Karpas-422 (cell line): Measurements from ENCODE around the gene CLIC5. TPM values are rescaled to one million over a fixed set of nuclear protein-coding genes. Genes with fewer than 3 reads are reported as not detected.

ENCODE experiments used
- DNase-seq: peaks from one replicate; pipeline ENCODE4 v3.0.0-alpha.2; 2015
- H2AFZ ChIP-seq: fragments of 200-600 bp; sonication (generic); 2 replicates; pipeline ENCODE4 v1.6.1; 2014; ENCODE audit warnings: antibody characterized with exemption, low read length, mixed read lengths
- H3K27ac ChIP-seq: fragments of 200-600 bp; sonication (generic); 2 replicates; pipeline ENCODE4 v1.5.1; 2014; ENCODE audit warnings: mild to moderate bottlenecking, low read length, moderate library complexity
- H3K27me3 ChIP-seq: fragments of 200-600 bp; sonication (generic); 2 replicates; pipeline ENCODE4 v1.6.1; 2014; ENCODE audit warnings: low read length, mixed read lengths
- H3K36me3 ChIP-seq: fragments of 200-600 bp; sonication (generic); 2 replicates; pipeline ENCODE4 v1.6.1; 2014; ENCODE audit warnings: low read length, mixed read lengths; ENCODE audit not compliant: insufficient read depth
- H3K4me1 ChIP-seq: fragments of 200-600 bp; sonication (generic); 2 replicates; pipeline ENCODE4 v1.6.1; 2014; ENCODE audit warnings: mild to moderate bottlenecking, low read length, mixed read lengths
- H3K4me2 ChIP-seq: fragments of 200-600 bp; sonication (generic); 2 replicates; pipeline ENCODE4 v1.6.1; 2014; ENCODE audit warnings: low read length, low read depth, mild to moderate bottlenecking; ENCODE audit not compliant: poor library complexity, severe bottlenecking
- H3K4me3 ChIP-seq: fragments of 200-600 bp; sonication (generic); 2 replicates; pipeline ENCODE4 v1.5.1; 2014; ENCODE audit warnings: mild to moderate bottlenecking, antibody characterized with exemption, low read length, mixed read lengths
- H3K79me2 ChIP-seq: fragments of 200-600 bp; sonication (generic); 2 replicates; pipeline ENCODE4 v1.6.1; 2014; ENCODE audit warnings: mild to moderate bottlenecking, low read length, mixed read lengths
- H3K9ac ChIP-seq: fragments of 200-600 bp; sonication (generic); 2 replicates; pipeline ENCODE4 v1.6.0; 2014; ENCODE audit warnings: low read length
- H3K9me2 ChIP-seq: fragments of 200-600 bp; sonication (generic), shearing (Covaris generic); replicated peaks from 2 replicates; pipeline ENCODE4 v1.6.0; 2014; ENCODE audit warnings: mild to moderate bottlenecking, low read length, moderate library complexity; ENCODE audit not compliant: insufficient read depth
- H3K9me3 ChIP-seq: fragments of 300-700, 200-600 bp; sonication (generic); 2 replicates; pipeline ENCODE4 v1.6.1; 2014; ENCODE audit warnings: low read length, mixed read lengths
- H4K20me1 ChIP-seq: fragments of 200-600 bp; sonication (generic); 2 replicates; pipeline ENCODE4 v1.6.1; 2014; ENCODE audit warnings: mild to moderate bottlenecking, antibody characterized with exemption, low read length, low read depth; ENCODE audit not compliant: insufficient read depth
- total RNA-seq: library from RNA; depleted of rRNA; stranded (reverse); fragments of >200 nt; shearing (Covaris generic); gene quantifications from 2 replicates; pipeline ENCODE4 v1.2.3, GENCODE V29; 2014; ENCODE audit warnings: low replicate concordance

CLIC5 gene
- total RNA-seq, 1 experiment from 2014 or later: not detected

- no peaks in the 10 kb centered on the region for H4K20me1 ChIP-seq
- no peaks in the 10 kb centered on the region for H3K79me2 ChIP-seq
- no peak overlapping the region for H3K9ac ChIP-seq
- H2AFZ ChIP-seq: no peak overlapping the region
- no peak overlapping the region for H3K4me3 ChIP-seq
- H3K27ac ChIP-seq: no peak overlapping the region
- H3K4me2 ChIP-seq: no peak overlapping the region
- H3K4me1 ChIP-seq: peaks cover 3% of the 10 kb centered on the region; the same call in 1 of the 2 replicates
- no peaks in the 10 kb centered on the region for H3K36me3 ChIP-seq
- no peaks in the 10 kb centered on the region for H3K27me3 ChIP-seq
- H3K9me3 ChIP-seq: no peaks in the 10 kb centered on the region
- DNase-seq: peak; percentile 29
- no peaks in the 10 kb centered on the region for H3K9me2 ChIP-seq
Measured at GRCh38 chr6:45877970-45878590, 137.6 kb downstream of the CLIC5 start.

GRCh38 chr6:45872827-45873365 lies 142.8 kb downstream of the CLIC5 start:
- Histone ChIP-seq H4K20me1 (no peaks in the 10 kb centered on the region), H3K9ac (no peak overlapping the region), H3K9me3 (no peaks in the 10 kb centered on the region), H3K9me2 (no peaks in the 10 kb centered on the region), H2AFZ (no peak overlapping the region), H3K4me2 (no peak overlapping the region), H3K4me1 (peaks cover 1% of the 10 kb centered on the region; the same call in 1 of the 2 replicates), H3K36me3 (no peaks in the 10 kb centered on the region), H3K27ac (no peak overlapping the region), H3K27me3 (no peaks in the 10 kb centered on the region), H3K79me2 (no peaks in the 10 kb centered on the region), H3K4me3 (no peak overlapping the region)
- DNase-seq: no peak

GRCh38 chr6:45870531-45870930 lies 145.1 kb downstream of the CLIC5 start:
- Histone ChIP-seq H3K36me3 (no peaks in the 10 kb centered on the region), H3K9me2 (no peaks in the 10 kb centered on the region), H3K4me1 (no peaks in the 10 kb centered on the region), H3K9ac (no peak overlapping the region), H3K9me3 (no peaks in the 10 kb centered on the region), H3K4me2 (no peak overlapping the region), H3K27me3 (no peaks in the 10 kb centered on the region), H2AFZ (no peak overlapping the region), H3K4me3 (no peak overlapping the region), H3K27ac (no peak overlapping the region), H4K20me1 (no peaks in the 10 kb centered on the region), H3K79me2 (no peaks in the 10 kb centered on the region)
- DNase-seq: no peak

- no peak for DNase-seq
- Histone ChIP-seq H3K27ac (no peak overlapping the region), H3K9me2 (no peaks in the 10 kb centered on the region), H3K4me2 (no peak overlapping the region), H3K79me2 (no peaks in the 10 kb centered on the region), H3K9me3 (no peaks in the 10 kb centered on the region), H4K20me1 (no peaks in the 10 kb centered on the region), H3K27me3 (no peaks in the 10 kb centered on the region), H3K4me1 (no peaks in the 10 kb centered on the region), H3K9ac (no peak overlapping the region), H3K36me3 (no peaks in the 10 kb centered on the region), H3K4me3 (no peak overlapping the region), H2AFZ (no peak overlapping the region)
Measured at GRCh38 chr6:45864651-45865050, 151.0 kb downstream of the CLIC5 start.

GRCh38 chr6:45858691-45859090 lies 157.0 kb downstream of the CLIC5 start:
- Histone ChIP-seq H3K9me2 (no peaks in the 10 kb centered on the region), H2AFZ (no peak overlapping the region), H4K20me1 (no peaks in the 10 kb centered on the region), H3K27ac (no peak overlapping the region), H3K9me3 (no peaks in the 10 kb centered on the region), H3K79me2 (no peaks in the 10 kb centered on the region), H3K4me1 (no peaks in the 10 kb centered on the region), H3K9ac (no peak overlapping the region), H3K4me2 (no peak overlapping the region), H3K27me3 (no peaks in the 10 kb centered on the region), H3K36me3 (no peaks in the 10 kb centered on the region), H3K4me3 (no peak overlapping the region)
- no peak for DNase-seq

GRCh38 chr6:45857827-45858226 lies 157.8 kb downstream of the CLIC5 start:
- Histone ChIP-seq H3K79me2 (no peaks in the 10 kb centered on the region), H3K4me1 (no peaks in the 10 kb centered on the region), H3K27ac (no peak overlapping the region)

GRCh38 chr6:45855642-45856394 lies 159.8 kb downstream of the CLIC5 start:
- Histone ChIP-seq H3K4me3 (no peak overlapping the region), H3K9me2 (no peaks in the 10 kb centered on the region), H3K27ac (no peak overlapping the region), H4K20me1 (no peaks in the 10 kb centered on the region), H3K36me3 (no peaks in the 10 kb centered on the region), H3K9ac (no peak overlapping the region), H3K4me1 (no peaks in the 10 kb centered on the region), H3K9me3 (no peaks in the 10 kb centered on the region), H3K79me2 (no peaks in the 10 kb centered on the region), H3K27me3 (no peaks in the 10 kb centered on the region), H3K4me2 (no peak overlapping the region), H2AFZ (no peak overlapping the region)
- DNase-seq: no peak

More at GRCh38 chr6:45857827-45858226, 157.8 kb downstream of the CLIC5 start:
- Histone ChIP-seq H4K20me1 (no peaks in the 10 kb centered on the region), H3K9me2 (no peaks in the 10 kb centered on the region), H3K9ac (no peak overlapping the region), H3K4me3 (no peak overlapping the region), H3K9me3 (no peaks in the 10 kb centered on the region), H3K36me3 (no peaks in the 10 kb centered on the region), H2AFZ (no peak overlapping the region), H3K27me3 (no peaks in the 10 kb centered on the region), H3K4me2 (no peak overlapping the region)
- no peak for DNase-seq

- H3K9me2 ChIP-seq: no peaks in the 10 kb centered on the region
- H3K27ac ChIP-seq: no peak overlapping the region
- no peak for DNase-seq
- no peaks in the 10 kb centered on the region for H3K27me3 ChIP-seq
- H3K4me3 ChIP-seq: no peak overlapping the region
- H3K4me1 ChIP-seq: no peaks in the 10 kb centered on the region
- no peak overlapping the region for H3K9ac ChIP-seq
- no peaks in the 10 kb centered on the region for H4K20me1 ChIP-seq
- no peaks in the 10 kb centered on the region for H3K79me2 ChIP-seq
- no peaks in the 10 kb centered on the region for H3K36me3 ChIP-seq
- no peak overlapping the region for H2AFZ ChIP-seq
- no peak overlapping the region for H3K4me2 ChIP-seq
- H3K9me3 ChIP-seq: no peaks in the 10 kb centered on the region
Measured at GRCh38 chr6:45854149-45854742, 161.4 kb downstream of the CLIC5 start.
